Karpas-422 (cell line): ENCODE results near the gene ZNF543. TPM values are rescaled to one million over a fixed set of nuclear protein-coding genes. Genes with fewer than 3 reads are reported as not detected.
"Not testable (repeated sequence)": the region's sequence is repeated elsewhere in the genome, so short reads cannot be mapped to it uniquely, and the experiment has no call there.

Experiments
- DNase-seq: peaks from one replicate; pipeline ENCODE4 v3.0.0-alpha.2; 2015
- H2AFZ ChIP-seq: fragments of 200-600 bp; sonication (generic); 2 replicates; pipeline ENCODE4 v1.6.1; 2014; ENCODE audit warnings: antibody characterized with exemption, low read length, mixed read lengths
- H3K27ac ChIP-seq: fragments of 200-600 bp; sonication (generic); 2 replicates; pipeline ENCODE4 v1.5.1; 2014; ENCODE audit warnings: mild to moderate bottlenecking, low read length, moderate library complexity
- H3K27me3 ChIP-seq: fragments of 200-600 bp; sonication (generic); 2 replicates; pipeline ENCODE4 v1.6.1; 2014; ENCODE audit warnings: low read length, mixed read lengths
- H3K36me3 ChIP-seq: fragments of 200-600 bp; sonication (generic); 2 replicates; pipeline ENCODE4 v1.6.1; 2014; ENCODE audit warnings: low read length, mixed read lengths; ENCODE audit not compliant: insufficient read depth
- H3K4me1 ChIP-seq: fragments of 200-600 bp; sonication (generic); 2 replicates; pipeline ENCODE4 v1.6.1; 2014; ENCODE audit warnings: mild to moderate bottlenecking, low read length, mixed read lengths
- H3K4me2 ChIP-seq: fragments of 200-600 bp; sonication (generic); 2 replicates; pipeline ENCODE4 v1.6.1; 2014; ENCODE audit warnings: low read length, low read depth, mild to moderate bottlenecking; ENCODE audit not compliant: poor library complexity, severe bottlenecking
- H3K4me3 ChIP-seq: fragments of 200-600 bp; sonication (generic); 2 replicates; pipeline ENCODE4 v1.5.1; 2014; ENCODE audit warnings: mild to moderate bottlenecking, antibody characterized with exemption, low read length, mixed read lengths
- H3K79me2 ChIP-seq: fragments of 200-600 bp; sonication (generic); 2 replicates; pipeline ENCODE4 v1.6.1; 2014; ENCODE audit warnings: mild to moderate bottlenecking, low read length, mixed read lengths
- H3K9ac ChIP-seq: fragments of 200-600 bp; sonication (generic); 2 replicates; pipeline ENCODE4 v1.6.0; 2014; ENCODE audit warnings: low read length
- H3K9me2 ChIP-seq: fragments of 200-600 bp; sonication (generic), shearing (Covaris generic); replicated peaks from 2 replicates; pipeline ENCODE4 v1.6.0; 2014; ENCODE audit warnings: mild to moderate bottlenecking, low read length, moderate library complexity; ENCODE audit not compliant: insufficient read depth
- H3K9me3 ChIP-seq: fragments of 300-700, 200-600 bp; sonication (generic); 2 replicates; pipeline ENCODE4 v1.6.1; 2014; ENCODE audit warnings: low read length, mixed read lengths
- H4K20me1 ChIP-seq: fragments of 200-600 bp; sonication (generic); 2 replicates; pipeline ENCODE4 v1.6.1; 2014; ENCODE audit warnings: mild to moderate bottlenecking, antibody characterized with exemption, low read length, low read depth; ENCODE audit not compliant: insufficient read depth
- total RNA-seq: library from RNA; depleted of rRNA; stranded (reverse); fragments of >200 nt; shearing (Covaris generic); gene quantifications from 2 replicates; pipeline ENCODE4 v1.2.3, GENCODE V29; 2014; ENCODE audit warnings: low replicate concordance

ZNF543 gene
- total RNA-seq, 1 experiment from 2014 or later = 21.6 TPM

DNA sequence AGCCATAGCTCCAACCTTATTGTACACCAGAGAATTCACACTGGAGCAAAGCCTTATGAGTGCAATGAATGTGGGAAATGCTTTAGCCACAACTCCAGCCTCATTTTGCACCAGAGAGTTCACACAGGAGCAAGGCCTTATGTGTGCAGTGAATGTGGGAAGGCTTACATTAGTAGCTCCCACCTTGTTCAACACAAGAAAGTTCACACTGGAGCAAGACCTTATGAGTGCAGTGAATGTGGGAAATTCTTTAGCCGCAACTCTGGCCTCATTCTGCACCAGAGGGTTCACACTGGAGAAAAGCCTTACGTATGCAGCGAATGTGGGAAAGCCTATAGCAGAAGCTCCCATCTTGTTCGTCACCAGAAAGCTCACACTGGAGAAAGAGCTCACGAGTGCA is 37.1 kb downstream of the ZNF543 start:
- peaks cover 69% of the 10 kb centered on the region for H3K36me3 ChIP-seq

GRCh38 chr19:57359300-57359699 is 39.0 kb downstream of the ZNF543 start:
- Histone ChIP-seq H3K27ac (no peak overlapping the region), H3K4me2 (no peak overlapping the region), H4K20me1 (no peaks in the 10 kb centered on the region), H3K9ac (no peak overlapping the region), H3K9me2 (no peaks in the 10 kb centered on the region), H3K79me2 (peaks cover 22% of the 10 kb centered on the region), H3K9me3 (peaks cover 27% of the 10 kb centered on the region), H3K27me3 (no peaks in the 10 kb centered on the region), H3K4me1 (peaks cover 12% of the 10 kb centered on the region), H3K36me3 (peaks cover 51% of the 10 kb centered on the region), H3K4me3 (no peak overlapping the region), H2AFZ (no peak overlapping the region)
- no peak for DNase-seq

More for the DNA sequence above, 37.1 kb downstream of the ZNF543 start:
- Histone ChIP-seq H3K4me2 (no peak overlapping the region), H3K9me3 (peaks cover 27% of the 10 kb centered on the region), H2AFZ (no peak overlapping the region), H3K79me2 (peaks cover 32% of the 10 kb centered on the region), H3K27ac (no peak overlapping the region), H3K9ac (no peak overlapping the region), H3K27me3 (no peaks in the 10 kb centered on the region), H3K9me2 (no peaks in the 10 kb centered on the region), H3K4me1 (peaks cover 4% of the 10 kb centered on the region), H4K20me1 (no peaks in the 10 kb centered on the region), H3K4me3 (no peak overlapping the region)
- no peak for DNase-seq

GRCh38 chr19:57362419-57362818 is 42.1 kb downstream of the ZNF543 start:
- H3K4me1 ChIP-seq = peaks cover 16% of the 10 kb centered on the region
- no peak overlapping the region for H3K27ac ChIP-seq
- H3K9me3 ChIP-seq = peaks cover 4% of the 10 kb centered on the region
- H4K20me1 ChIP-seq = no peaks in the 10 kb centered on the region
- peak overlapping the region; percentile 80 for H3K4me2 ChIP-seq
- H3K4me3 ChIP-seq = peak overlapping the region; percentile 76
- H3K9me2 ChIP-seq = no peaks in the 10 kb centered on the region
- no peak overlapping the region for H3K9ac ChIP-seq
- H3K27me3 ChIP-seq = no peaks in the 10 kb centered on the region
- peaks cover 26% of the 10 kb centered on the region for H3K36me3 ChIP-seq
- no peak for DNase-seq
- peak overlapping the region; percentile 68; the same call in 1 of the 2 replicates for H2AFZ ChIP-seq
- H3K79me2 ChIP-seq = peaks cover 31% of the 10 kb centered on the region

DNA sequence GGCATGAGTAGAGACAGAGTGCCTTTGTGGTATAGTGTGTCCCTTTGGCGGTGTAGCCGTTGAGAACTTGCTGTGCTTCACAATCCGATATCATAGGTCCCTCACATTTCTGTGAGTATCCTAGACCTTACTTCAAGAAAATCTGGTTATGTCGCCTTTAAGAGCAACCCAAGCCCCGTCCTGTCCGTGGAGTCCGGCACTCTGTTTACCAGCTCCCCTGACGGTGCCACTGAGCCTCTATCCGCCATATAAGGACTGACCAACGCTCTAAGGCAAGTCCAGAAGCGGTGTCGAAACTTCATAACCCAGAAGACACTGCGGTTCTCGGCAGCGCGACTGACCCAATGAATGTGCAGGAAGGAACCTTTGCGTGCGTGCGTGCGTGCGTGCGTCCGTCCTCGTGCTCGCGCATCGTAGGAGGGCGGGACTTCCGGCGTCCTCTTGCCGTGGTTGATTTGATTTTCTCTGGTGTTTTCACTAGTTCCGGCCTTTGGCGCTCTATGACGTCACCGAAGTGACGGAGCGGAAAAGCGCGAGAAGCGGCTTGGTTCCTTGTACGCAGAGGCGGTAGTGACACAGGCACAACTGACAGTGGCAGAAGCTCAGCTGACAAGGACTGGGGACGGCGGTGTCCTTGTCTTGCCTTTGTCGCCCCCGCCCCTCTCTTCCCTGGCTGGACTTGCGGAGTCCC is 42.9 kb downstream of the ZNF543 start, which contains the start of the genes TRAPPC2B and ZNF547:
Gene TRAPPC2B (plus strand): TSS at position 555 of the 691 bp plus-strand sequence. CDS start 1,283 bp downstream, outside the sequence.
Gene ZNF547 (plus strand): TSS at position 555 of the 691 bp plus-strand sequence. CDS start 5,005 bp downstream, outside the sequence.
- peaks cover 16% of the 10 kb centered on the region for H3K4me1 ChIP-seq
- no peak within 1 kb of the TSS for H3K27ac ChIP-seq
- H3K27me3 ChIP-seq = no peaks in the 10 kb centered on the region
- H3K9me3 ChIP-seq = no peaks in the 10 kb centered on the region; the same call in 1 of the 2 replicates
- no peaks in the 10 kb centered on the region for H4K20me1 ChIP-seq
- no peaks in the 10 kb centered on the region for H3K9me2 ChIP-seq
- peak within 1 kb of the TSS; percentile 68 for H2AFZ ChIP-seq
- peak within 1 kb of the TSS; percentile 80 for H3K4me2 ChIP-seq
- peaks cover 27% of the 10 kb centered on the region for H3K79me2 ChIP-seq
- peak within 1 kb of the TSS; percentile 76 for H3K4me3 ChIP-seq
- peak; percentile 100 for DNase-seq
- H3K36me3 ChIP-seq = peaks cover 19% of the 10 kb centered on the region
- peak within 1 kb of the TSS; percentile 76 for H3K9ac ChIP-seq

GRCh38 chr19:57363688-57364181 is 43.5 kb downstream of the ZNF543 start:
- Histone ChIP-seq H3K27me3 (no peaks in the 10 kb centered on the region), H3K36me3 (peaks cover 15% of the 10 kb centered on the region), H3K4me2 (peak overlapping the region; percentile 80), H3K9me3 (no peaks in the 10 kb centered on the region; the same call in 1 of the 2 replicates), H2AFZ (no peak overlapping the region), H3K27ac (no peak overlapping the region), H3K9ac (peak overlapping the region; percentile 76), H3K79me2 (peaks cover 27% of the 10 kb centered on the region), H3K9me2 (no peaks in the 10 kb centered on the region), H3K4me1 (peaks cover 16% of the 10 kb centered on the region), H3K4me3 (peak overlapping the region; percentile 76), H4K20me1 (no peaks in the 10 kb centered on the region)
- DNase-seq = peak; percentile 63

- Histone ChIP-seq H3K79me2 (peaks cover 27% of the 10 kb centered on the region), H3K4me1 (peaks cover 16% of the 10 kb centered on the region), H3K27me3 (no peaks in the 10 kb centered on the region), H3K27ac (no peak overlapping the region), H3K4me2 (no peak overlapping the region), H3K36me3 (peaks cover 16% of the 10 kb centered on the region), H4K20me1 (no peaks in the 10 kb centered on the region), H2AFZ (no peak overlapping the region), H3K4me3 (no peak overlapping the region), H3K9ac (no peak overlapping the region), H3K9me2 (no peaks in the 10 kb centered on the region), H3K9me3 (no peaks in the 10 kb centered on the region; the same call in 1 of the 2 replicates)
- no peak for DNase-seq
These were observed 46.5 kb downstream of the ZNF543 start for GRCh38 chr19:57366776-57367175.

DNA sequence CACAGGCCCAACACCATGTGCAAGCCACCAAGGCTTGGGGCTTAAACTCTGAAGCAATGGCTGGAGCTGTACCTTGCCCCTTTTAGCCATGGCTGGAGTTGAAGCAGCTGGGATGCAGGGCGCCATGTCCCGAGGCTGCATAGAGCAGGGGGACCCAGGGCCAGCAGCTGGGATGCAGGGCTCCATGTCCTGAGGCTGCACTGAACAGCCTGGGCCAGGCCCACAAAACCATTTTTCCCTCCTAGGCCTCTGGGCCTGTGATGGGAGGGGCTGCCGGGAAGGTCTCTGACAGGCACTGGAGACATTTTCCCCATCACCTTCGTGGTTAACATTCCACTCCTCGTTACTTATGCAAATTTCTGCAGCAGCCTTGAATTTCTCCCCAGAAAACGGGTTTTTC is 53.9 kb downstream of the ZNF543 start:
- peaks cover 73% of the 10 kb centered on the region for H3K36me3 ChIP-seq
- no peak overlapping the region for H3K4me2 ChIP-seq
- no peak overlapping the region for H2AFZ ChIP-seq
- DNase-seq = no peak
- H3K9ac ChIP-seq = no peak overlapping the region
- no peak overlapping the region for H3K4me3 ChIP-seq
- no peaks in the 10 kb centered on the region for H4K20me1 ChIP-seq
- H3K9me3 ChIP-seq = peaks cover 29% of the 10 kb centered on the region
- H3K4me1 ChIP-seq = no peaks in the 10 kb centered on the region
- no peaks in the 10 kb centered on the region for H3K9me2 ChIP-seq
- no peak overlapping the region for H3K27ac ChIP-seq
- no peaks in the 10 kb centered on the region for H3K27me3 ChIP-seq
- H3K79me2 ChIP-seq = no peaks in the 10 kb centered on the region

GRCh38 chr19:57374647-57375046 is 54.4 kb downstream of the ZNF543 start:
- H3K9me2 ChIP-seq, H3K9ac ChIP-seq, H3K79me2 ChIP-seq, H3K27ac ChIP-seq, DNase-seq, H3K27me3 ChIP-seq, H2AFZ ChIP-seq, H3K4me3 ChIP-seq, H3K4me1 ChIP-seq, H4K20me1 ChIP-seq, H3K4me2 ChIP-seq: not testable (repeated sequence)
- H3K36me3 ChIP-seq = peaks cover 73% of the 10 kb centered on the region
- H3K9me3 ChIP-seq = peaks cover 32% of the 10 kb centered on the region
